GM04503 (cell line): Measurements from ENCODE around the gene CLCNKB.

Experiments used
- DNase-seq: peaks from one replicate; pipeline ENCODE4 v3.0.0-alpha.2; 2012; ENCODE audit warnings: low read depth

CLCNKB gene

GRCh38 chr1:16095447-16095846 lies 51.9 kb downstream of the CLCNKB start:
- no peak for DNase-seq

GRCh38 chr1:16099412-16099811 lies 55.8 kb downstream of the CLCNKB start:
- no peak for DNase-seq

GRCh38 chr1:16101623-16102022 lies 58.0 kb downstream of the CLCNKB start:
- DNase-seq = no peak
